Thyroid gland (tissue), 4 donors: Measurements from ENCODE around the gene NISCH. TPM values are rescaled to one million over a fixed set of nuclear protein-coding genes. Genes with fewer than 3 reads are reported as not detected.
A peak's percentile ranks its signal among the peaks of the same experiment; 100 is the strongest.

Experiments
- DNase-seq, 2 donors: peaks; one replicate each; pipeline ENCODE4 v3.0.0-alpha.2; 2019
- H3K27ac ChIP-seq, 3 donors: fragments of 200-600 bp; sonication (generic); 1 replicate in 2 of 3; 2 replicates in 1 of 3; pipeline ENCODE4 v1.5.1; 2016 to 2019; ENCODE audit warnings: mild to moderate bottlenecking in 1 of 3, moderate library complexity in 1 of 3
- H3K27me3 ChIP-seq: fragments of 200-600 bp; sonication (generic); one replicate; pipeline ENCODE4 v1.5.1; 2019
- H3K36me3 ChIP-seq, 2 donors: fragments of 200-600 bp; sonication (generic); one replicate each; pipeline ENCODE4 v1.5.1; 2016 to 2019
- H3K4me1 ChIP-seq, 2 donors: fragments of 200-600 bp; sonication (generic); one replicate each; pipeline ENCODE4 v1.5.1; 2017 to 2019
- H3K4me3 ChIP-seq, 3 donors: fragments of 200-600 bp; sonication (generic); replicated peaks in 1 of 3; 1 replicate in 2 of 3; 2 replicates in 1 of 3; pipeline ENCODE4 v1.5.1; 2016; ENCODE audit warnings: mild to moderate bottlenecking in 1 of 3
- H3K9me3 ChIP-seq: fragments of 200-600 bp; sonication (generic); one replicate; pipeline ENCODE4 v1.5.1; 2017
- POLR2A ChIP-seq, 2 donors: fragments of 450-650 bp; IDR thresholded peaks; one replicate each; pipeline ENCODE4 v1.6.1; 2017; ENCODE audit warnings: antibody characterized with exemption in 2 of 2, mild to moderate bottlenecking in 2 of 2, moderate library complexity in 1 of 2
- WGBS, 2 donors: methylation state at CpG; one replicate each; pipeline ENCODE4 v1.1.5; 2017; 5-methylcytosine and 5-hydroxymethylcytosine counted together
- intact Hi-C: fragments of 100-400 bp; cut with DNase I; formaldehyde crosslinking; loops from one replicate; pipeline ENCODE4 v1.15.1; 2023
- total RNA-seq, 4 donors: library from RNA; depleted of rRNA; stranded (reverse); fragments of >200 nt; gene quantifications; one replicate each; pipeline ENCODE4 v1.2.3, GENCODE V29; 2016
- TF ChIP-seq, protein P1 (sequence below), 6 experiments: fragments of 200-600 bp in 3 of 6; fragments of 450-650 bp in 3 of 6; sonication (generic) in 3 of 6; IDR thresholded peaks; one replicate each; pipeline ENCODE4 v1.5.1; 2016 to 2019; ENCODE audit warnings: antibody characterized with exemption in 6 of 6, mild to moderate bottlenecking in 2 of 6, inconsistent platforms in 1 of 6, moderate library complexity in 1 of 6

Gene NISCH
- total RNA-seq, 4 donors from 2014 or later = 71.8 to 88.2 (median 86.2) TPM

- H3K36me3 ChIP-seq = peaks cover 37 to 39% of the 10 kb centered on the region in 2 donors
- H3K27me3 ChIP-seq = no peaks in the 10 kb centered on the region
- H3K4me3 ChIP-seq = no peak overlapping the region
- H3K27ac ChIP-seq = no peak overlapping the region
- 92 to 96% methylated on average over 3 to 7 of the region's 7 CpGs for WGBS, 2 donors
- no peaks in the 10 kb centered on the region for H3K9me3 ChIP-seq
- TF ChIP-seq, protein P1, sequence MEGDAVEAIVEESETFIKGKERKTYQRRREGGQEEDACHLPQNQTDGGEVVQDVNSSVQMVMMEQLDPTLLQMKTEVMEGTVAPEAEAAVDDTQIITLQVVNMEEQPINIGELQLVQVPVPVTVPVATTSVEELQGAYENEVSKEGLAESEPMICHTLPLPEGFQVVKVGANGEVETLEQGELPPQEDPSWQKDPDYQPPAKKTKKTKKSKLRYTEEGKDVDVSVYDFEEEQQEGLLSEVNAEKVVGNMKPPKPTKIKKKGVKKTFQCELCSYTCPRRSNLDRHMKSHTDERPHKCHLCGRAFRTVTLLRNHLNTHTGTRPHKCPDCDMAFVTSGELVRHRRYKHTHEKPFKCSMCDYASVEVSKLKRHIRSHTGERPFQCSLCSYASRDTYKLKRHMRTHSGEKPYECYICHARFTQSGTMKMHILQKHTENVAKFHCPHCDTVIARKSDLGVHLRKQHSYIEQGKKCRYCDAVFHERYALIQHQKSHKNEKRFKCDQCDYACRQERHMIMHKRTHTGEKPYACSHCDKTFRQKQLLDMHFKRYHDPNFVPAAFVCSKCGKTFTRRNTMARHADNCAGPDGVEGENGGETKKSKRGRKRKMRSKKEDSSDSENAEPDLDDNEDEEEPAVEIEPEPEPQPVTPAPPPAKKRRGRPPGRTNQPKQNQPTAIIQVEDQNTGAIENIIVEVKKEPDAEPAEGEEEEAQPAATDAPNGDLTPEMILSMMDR (IDR thresholded peaks at IDR 0.05) = no peak
- TF ChIP-seq POLR2A (IDR thresholded peaks at IDR 0.05) = no peak
- intact Hi-C loops = no loop called here
- peaks cover 6 to 40% of the 10 kb centered on the region in 2 donors for H3K4me1 ChIP-seq
- no peak for DNase-seq
Measured at GRCh38 chr3:52493232-52494017, 38.0 kb downstream of the NISCH start.

DNA sequence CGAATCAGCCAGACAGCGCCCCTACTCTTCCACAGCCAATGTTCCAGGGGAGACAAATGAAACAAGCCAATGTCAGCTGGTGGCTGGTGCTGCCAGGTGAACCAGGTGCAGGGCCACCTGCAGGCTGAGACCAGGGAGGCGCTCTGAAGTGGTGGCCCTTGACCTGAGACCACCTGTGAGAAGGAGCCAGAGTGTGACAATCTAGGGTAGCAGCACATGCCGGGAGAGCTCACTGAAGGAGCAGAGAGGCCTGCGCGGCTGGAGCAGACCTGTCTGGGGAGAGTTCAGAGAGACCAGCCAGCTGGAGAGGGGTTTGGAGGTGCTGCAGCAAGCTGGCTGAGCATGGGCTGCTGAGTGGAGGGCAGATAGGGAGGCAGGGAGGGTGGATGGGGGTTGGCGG lies 39.0 kb downstream of the NISCH start:
- peak; percentile 25 to 53 for DNase-seq
- H3K36me3 ChIP-seq = peaks cover 28 to 29% of the 10 kb centered on the region in 2 donors
- TF ChIP-seq POLR2A (IDR thresholded peaks at IDR 0.05) = no peak
- TF ChIP-seq, protein P1 (IDR thresholded peaks at IDR 0.05) = no peak
- peak overlapping the region in 2 of 3 donors; percentile 17 for H3K27ac ChIP-seq
- WGBS, 2 donors = 59 to 71% methylated on average over 7 of the region's 7 CpGs
- H3K27me3 ChIP-seq = no peaks in the 10 kb centered on the region
- no peaks in the 10 kb centered on the region for H3K9me3 ChIP-seq
- H3K4me3 ChIP-seq = no peak overlapping the region
- H3K4me1 ChIP-seq = peaks cover 6 to 40% of the 10 kb centered on the region in 2 donors
- intact Hi-C loops = no loop called here

GRCh38 chr3:52494886-52495495 lies 39.6 kb downstream of the NISCH start, which contains the start of gene STAB1:
STAB1 (plus strand) TSS chr3:52495338; CDS start chr3:52495414, 76 bp downstream.
- TF ChIP-seq, protein P1 (IDR thresholded peaks at IDR 0.05) = no peak
- no peak for TF ChIP-seq POLR2A (IDR thresholded peaks at IDR 0.05)
- Histone ChIP-seq H3K9me3 (no peaks in the 10 kb centered on the region), H3K27ac (peak within 1 kb of the TSS in 2 of 3 donors; percentile 28 to 39), H3K27me3 (no peaks in the 10 kb centered on the region), H3K4me1 (peaks cover 3 to 35% of the 10 kb centered on the region in 2 donors), H3K36me3 (peaks cover 23% of the 10 kb centered on the region in 2 donors), H3K4me3 (peak within 1 kb of the TSS in 1 of 3 donors; percentile 5)
- WGBS, 2 donors = 55 to 62% methylated on average over 9 to 16 of the region's 25 CpGs
- DNase-seq = peak; percentile 33 to 38
- intact Hi-C loops = no loop called here

DNA sequence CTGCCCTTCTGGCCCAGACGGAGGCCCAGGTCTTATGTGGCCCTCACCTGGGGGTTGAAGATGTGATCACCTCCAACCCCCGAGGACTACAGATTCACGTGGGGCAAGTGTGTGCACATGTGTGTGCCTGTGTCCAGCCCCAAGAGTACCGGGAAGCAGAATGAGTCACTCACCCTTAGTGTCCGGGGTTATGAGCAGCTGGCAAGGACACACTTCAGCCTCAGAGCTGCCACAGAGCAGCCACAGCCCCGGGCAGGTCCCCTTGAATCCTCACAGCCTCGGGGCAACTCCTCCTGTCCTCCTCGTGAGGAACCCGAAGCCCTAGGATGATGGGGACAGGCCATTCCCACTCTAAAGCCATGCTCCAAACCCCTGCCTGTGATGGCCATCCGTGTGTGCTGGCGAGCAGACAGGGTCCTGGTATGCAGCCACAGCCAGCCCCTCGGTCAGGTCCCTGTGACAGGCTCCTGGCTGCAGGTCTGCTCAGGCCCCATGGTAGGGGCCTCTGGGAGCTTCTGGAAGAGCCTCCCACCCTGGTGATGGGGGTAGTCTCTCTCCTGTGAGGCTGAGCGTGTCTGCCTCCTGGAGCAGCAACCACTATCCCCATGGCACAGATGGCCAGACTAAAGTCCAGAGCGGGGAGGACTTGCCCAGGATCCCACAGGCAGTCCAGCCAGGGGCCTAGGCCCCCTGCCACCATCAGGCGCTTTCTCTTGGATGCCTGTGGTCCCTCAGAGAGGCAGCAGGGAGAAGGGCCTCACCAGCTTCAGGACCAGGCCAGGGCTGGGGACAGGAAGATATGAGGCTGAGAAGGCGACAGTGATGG lies 40.6 kb downstream of the NISCH start:
- no peak for DNase-seq
- TF ChIP-seq, protein P1 (IDR thresholded peaks at IDR 0.05) = no peak
- TF ChIP-seq POLR2A (IDR thresholded peaks at IDR 0.05) = no peak
- WGBS, 2 donors = 70 to 74% methylated on average over 9 to 15 of the region's 16 CpGs

More for the DNA sequence above, 40.6 kb downstream of the NISCH start:
- H3K4me3 ChIP-seq = peak overlapping the region in 1 of 3 donors; percentile 5
- no peaks in the 10 kb centered on the region for H3K27me3 ChIP-seq
- peaks cover 3 to 29% of the 10 kb centered on the region in 2 donors for H3K4me1 ChIP-seq
- no peaks in the 10 kb centered on the region for H3K9me3 ChIP-seq
- H3K36me3 ChIP-seq = peaks cover 13 to 15% of the 10 kb centered on the region in 2 donors
- intact Hi-C loops = no loop called here
- peak overlapping the region in 1 of 3 donors; percentile 39 for H3K27ac ChIP-seq
